Keratinocyte (primary cell): ENCODE measurements around the gene C9orf50.

Experiments
- EZH2 ChIP-seq: IDR thresholded peaks from one replicate; pipeline ENCODE4 v1.6.1; 2012; ENCODE audit warnings: inconsistent platforms, mild to moderate bottlenecking, low read length, moderate library complexity
- TF ChIP-seq, protein P1 (sequence below), 3 experiments: IDR thresholded peaks in 1 of 3; conservative IDR thresholded peaks in 1 of 3; optimal IDR thresholded peaks in 1 of 3; 2 replicates in 2 of 3; 3 replicates in 1 of 3; pipeline versions ENCODE3 to v1.5.1; 2011; ENCODE audit warnings: low read length in 3 of 3, mild to moderate bottlenecking in 3 of 3, moderate library complexity in 2 of 3, control low read depth in 1 of 3, inconsistent platforms in 1 of 3; ENCODE audit not compliant: insufficient read depth in 2 of 3; ENCODE audit errors: extremely low read depth in 1 of 3

DNA sequence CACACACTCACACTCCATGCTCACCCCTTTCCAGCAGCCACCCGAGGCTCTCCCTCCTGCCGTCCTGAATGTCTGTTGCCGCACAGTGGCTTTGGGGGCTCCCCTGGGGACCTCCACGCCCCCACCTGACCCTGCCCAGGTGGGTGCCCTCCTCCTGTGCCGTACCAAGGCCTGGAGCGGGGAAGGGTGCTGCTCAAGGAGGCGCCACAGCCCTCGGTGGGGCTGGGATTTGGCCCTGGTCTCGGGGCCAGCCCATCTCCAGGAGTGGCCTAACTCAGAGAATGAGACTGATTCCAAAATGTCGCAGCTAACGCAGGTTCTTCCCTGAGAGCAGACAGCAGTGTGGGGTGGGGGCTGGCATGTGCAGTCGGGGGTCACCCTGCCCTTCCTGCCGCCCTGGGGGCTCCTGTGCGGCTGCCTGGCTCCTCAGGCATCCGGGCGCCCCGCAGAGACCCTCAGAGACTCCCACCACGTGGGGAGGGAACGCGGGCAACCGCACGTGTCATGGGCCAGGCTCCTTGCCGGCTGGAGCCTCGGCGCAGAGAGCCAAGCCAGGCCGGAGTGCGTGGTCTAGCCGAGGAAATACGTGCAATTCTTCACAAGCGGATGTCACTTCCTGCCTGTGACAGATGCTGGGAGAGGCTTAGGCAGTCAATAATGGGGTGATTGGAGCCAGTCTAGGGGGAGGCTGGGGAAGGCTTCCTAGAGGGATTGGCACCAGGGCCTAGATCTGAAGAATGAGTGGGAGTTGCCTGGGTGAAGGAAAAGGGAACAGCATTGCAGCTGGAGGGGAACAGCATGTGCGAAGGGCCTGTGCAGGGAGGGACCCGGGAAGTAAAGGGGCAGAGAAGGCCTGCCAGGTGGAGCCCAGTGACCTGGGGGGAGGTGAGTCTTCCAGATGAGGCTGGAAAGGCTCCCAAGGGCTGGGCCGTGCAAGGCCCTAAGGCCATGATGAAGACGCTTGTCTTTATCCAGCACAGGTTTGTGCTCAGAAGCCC lies 44.1 kb downstream of the C9orf50 start:
- TF ChIP-seq, protein P1, sequence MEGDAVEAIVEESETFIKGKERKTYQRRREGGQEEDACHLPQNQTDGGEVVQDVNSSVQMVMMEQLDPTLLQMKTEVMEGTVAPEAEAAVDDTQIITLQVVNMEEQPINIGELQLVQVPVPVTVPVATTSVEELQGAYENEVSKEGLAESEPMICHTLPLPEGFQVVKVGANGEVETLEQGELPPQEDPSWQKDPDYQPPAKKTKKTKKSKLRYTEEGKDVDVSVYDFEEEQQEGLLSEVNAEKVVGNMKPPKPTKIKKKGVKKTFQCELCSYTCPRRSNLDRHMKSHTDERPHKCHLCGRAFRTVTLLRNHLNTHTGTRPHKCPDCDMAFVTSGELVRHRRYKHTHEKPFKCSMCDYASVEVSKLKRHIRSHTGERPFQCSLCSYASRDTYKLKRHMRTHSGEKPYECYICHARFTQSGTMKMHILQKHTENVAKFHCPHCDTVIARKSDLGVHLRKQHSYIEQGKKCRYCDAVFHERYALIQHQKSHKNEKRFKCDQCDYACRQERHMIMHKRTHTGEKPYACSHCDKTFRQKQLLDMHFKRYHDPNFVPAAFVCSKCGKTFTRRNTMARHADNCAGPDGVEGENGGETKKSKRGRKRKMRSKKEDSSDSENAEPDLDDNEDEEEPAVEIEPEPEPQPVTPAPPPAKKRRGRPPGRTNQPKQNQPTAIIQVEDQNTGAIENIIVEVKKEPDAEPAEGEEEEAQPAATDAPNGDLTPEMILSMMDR (optimal IDR thresholded peaks at IDR 0.05 in 1 of 3, IDR thresholded peaks at IDR 0.05 in 1 of 3, conservative IDR thresholded peaks at IDR 0.05 in 1 of 3; ENCODE audit: extremely low read depth in 1 of 3, insufficient read depth in 2 of 3, low read length in 3 of 3) = no peak
- no peak for TF ChIP-seq EZH2
